GM18508 (cell line): Measurements from ENCODE around the gene FZD8.

Experiments used
- ATAC-seq: cut with Tn5 transposase; IDR thresholded peaks from one replicate; pipeline ENCODE4 v1.9.1; 2021; ENCODE audit warnings: moderate number of reproducible peaks; ENCODE audit not compliant: insufficient read depth, unreplicated experiment

FZD8 gene

DNA sequence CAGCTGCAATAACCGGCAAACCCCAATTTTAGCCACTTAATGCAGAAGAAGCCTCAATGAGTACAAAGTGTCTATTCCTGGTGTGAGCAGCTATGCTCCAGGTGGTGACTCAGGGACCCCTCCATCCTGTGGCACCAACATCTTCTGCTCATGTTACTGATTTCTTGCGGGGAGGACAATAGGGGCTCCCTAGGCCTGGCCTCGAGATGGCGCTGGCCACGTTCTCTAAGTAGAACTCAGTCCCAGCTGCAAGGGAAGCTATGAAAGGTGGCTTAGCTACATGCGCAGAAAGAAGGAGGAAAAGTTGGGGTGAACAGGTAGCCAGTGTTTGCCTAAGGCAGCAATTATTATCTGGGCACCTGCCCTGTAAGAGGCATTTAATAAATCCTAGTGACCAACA, 30.3 kb downstream of the FZD8 start:
- no peak for ATAC-seq

DNA sequence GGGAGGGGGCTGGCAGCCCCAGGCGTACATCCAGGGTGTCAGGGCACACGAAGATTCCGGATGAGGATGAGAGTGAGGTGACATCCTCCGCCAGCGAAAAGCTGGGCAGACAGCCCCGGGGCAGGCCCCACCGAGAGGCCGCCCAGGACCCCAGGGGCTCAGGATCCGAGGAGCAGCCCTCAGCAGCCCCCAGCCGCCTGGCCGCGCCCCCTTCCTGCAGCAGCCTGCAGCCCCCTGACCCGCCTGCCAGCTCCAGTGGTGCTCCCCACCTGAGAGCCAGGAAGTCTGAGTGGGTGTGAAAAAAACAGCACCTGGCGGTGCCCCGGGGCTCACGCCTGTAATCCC, 33.8 kb downstream of the FZD8 start:
- ATAC-seq = no peak

DNA sequence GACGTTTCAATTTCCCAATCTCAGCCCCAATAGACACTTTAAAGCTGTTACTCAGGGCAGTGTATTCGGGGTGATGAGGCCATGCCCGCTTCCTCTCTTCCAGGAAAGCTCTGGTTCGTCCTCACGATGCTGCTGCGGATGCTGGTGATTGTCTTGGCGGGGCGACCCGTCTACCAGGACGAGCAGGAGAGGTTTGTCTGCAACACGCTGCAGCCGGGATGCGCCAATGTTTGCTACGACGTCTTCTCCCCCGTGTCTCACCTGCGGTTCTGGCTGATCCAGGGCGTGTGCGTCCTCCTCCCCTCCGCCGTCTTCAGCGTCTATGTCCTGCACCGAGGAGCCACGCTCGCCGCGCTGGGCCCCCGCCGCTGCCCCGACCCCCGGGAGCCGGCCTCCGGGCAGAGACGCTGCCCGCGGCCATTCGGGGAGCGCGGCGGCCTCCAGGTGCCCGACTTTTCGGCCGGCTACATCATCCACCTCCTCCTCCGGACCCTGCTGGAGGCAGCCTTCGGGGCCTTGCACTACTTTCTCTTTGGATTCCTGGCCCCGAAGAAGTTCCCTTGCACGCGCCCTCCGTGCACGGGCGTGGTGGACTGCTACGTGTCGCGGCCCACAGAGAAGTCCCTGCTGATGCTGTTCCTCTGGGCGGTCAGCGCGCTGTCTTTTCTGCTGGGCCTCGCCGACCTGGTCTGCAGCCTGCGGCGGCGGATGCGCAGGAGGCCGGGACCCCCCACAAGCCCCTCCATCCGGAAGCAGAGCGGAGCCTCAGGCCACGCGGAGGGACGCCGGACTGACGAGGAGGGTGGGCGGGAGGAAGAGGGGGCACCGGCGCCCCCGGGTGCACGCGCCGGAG, 34.4 kb downstream of the FZD8 start:
- ATAC-seq = no peak

DNA sequence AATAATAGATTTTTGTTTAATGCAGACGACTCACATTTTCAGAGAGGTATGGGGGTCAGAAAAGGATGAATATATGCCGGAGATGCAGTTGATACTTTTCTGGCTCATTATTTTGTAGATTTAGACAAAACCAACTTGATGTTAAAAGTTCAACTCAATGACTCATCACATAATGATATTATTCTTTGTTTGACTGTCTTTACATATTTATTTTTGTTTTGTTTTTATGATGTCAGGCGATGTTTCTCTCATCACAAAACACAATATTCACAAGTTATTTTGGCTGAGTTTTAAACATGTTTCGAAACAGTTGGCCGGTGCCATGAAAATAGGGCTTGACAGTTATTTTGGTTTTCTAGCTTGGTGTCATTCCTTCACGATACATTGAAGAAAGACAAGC, 35.7 kb downstream of the FZD8 start:
- ATAC-seq = no peak

DNA sequence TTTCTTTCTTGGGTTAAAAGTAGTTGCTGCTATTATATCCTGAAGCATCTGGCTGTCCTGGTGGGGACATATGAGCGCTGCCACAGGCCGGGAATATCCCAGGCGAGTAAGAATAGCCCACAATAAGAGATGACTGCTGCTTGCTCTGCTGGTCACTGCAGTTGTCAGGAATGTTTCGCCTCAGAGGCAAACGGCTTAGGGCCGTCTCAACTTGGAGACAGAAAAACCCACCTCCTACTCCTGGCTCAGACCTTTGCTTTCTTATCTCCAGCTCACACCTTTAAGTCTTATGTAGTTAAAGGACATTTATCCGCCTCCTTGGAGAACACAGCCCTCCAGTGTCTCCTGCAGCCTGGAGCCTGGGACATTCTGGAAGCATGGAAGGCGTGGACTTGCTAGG, 36.9 kb downstream of the FZD8 start, which contains the start of gene GJD4:
TSS of gene GJD4 (plus strand) at position 151 of the 400 bp plus-strand sequence. CDS start at position 378, 227 bp downstream.
- ATAC-seq = no peak

DNA sequence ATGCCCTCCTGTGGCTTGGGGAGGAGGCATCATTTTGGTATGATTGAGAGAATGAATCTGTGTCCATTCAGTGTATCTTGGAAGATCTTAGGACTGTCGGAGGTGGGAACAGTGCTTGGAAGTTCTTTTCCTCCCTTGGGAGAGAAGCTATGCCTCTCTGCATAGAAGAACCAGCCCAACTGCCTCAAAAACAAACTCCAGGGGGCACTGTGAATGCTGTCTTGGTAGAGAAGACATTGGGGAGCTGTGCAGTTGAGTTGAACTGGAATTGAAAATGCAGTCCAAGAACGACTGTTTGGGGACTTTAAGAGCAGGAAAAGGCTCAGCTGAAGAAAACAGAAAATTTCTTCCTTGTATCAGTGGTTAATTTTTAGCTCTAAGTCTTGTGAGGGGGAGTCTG, 41.9 kb downstream of the FZD8 start:
- no peak for ATAC-seq

DNA sequence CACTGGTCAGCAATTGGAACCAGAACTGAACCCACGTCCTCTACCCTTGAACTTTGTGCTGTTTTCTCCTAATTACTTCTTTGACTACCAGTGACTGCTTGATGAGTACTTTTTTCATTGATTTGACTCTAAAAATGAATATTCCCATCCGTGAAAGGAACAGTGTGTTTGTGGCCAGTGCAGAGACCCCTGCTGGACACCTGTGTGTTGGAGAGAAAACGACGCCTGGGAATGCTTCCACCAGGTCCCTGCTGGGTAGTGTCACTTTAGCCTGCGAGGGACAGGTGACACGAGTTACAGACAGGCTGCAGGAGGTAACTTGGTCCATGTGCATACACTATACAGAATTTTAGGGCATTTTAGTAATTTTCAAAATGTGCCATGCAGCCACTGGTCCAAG, 43.7 kb downstream of the FZD8 start:
- ATAC-seq = no peak

DNA sequence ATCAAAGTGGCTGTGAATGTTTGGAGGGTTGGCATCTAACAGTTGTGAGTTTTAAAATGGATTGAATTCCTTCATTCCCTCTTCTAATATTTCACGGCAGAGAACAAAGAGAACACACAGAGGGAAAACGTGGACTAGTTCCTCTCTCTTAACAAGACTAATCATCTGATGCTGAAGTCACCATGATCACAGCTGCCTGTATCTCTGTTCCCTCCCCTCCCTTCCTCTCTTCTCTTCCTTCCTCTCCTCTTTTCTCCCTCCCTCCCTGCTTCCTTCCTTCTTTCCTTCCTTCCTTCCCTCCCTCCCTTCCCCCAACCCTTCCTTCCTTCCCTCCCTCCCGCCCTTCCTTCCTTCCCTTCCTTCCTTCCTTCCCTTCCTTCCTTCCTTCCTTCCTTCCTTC, 47.0 kb downstream of the FZD8 start:
- no peak for ATAC-seq

DNA sequence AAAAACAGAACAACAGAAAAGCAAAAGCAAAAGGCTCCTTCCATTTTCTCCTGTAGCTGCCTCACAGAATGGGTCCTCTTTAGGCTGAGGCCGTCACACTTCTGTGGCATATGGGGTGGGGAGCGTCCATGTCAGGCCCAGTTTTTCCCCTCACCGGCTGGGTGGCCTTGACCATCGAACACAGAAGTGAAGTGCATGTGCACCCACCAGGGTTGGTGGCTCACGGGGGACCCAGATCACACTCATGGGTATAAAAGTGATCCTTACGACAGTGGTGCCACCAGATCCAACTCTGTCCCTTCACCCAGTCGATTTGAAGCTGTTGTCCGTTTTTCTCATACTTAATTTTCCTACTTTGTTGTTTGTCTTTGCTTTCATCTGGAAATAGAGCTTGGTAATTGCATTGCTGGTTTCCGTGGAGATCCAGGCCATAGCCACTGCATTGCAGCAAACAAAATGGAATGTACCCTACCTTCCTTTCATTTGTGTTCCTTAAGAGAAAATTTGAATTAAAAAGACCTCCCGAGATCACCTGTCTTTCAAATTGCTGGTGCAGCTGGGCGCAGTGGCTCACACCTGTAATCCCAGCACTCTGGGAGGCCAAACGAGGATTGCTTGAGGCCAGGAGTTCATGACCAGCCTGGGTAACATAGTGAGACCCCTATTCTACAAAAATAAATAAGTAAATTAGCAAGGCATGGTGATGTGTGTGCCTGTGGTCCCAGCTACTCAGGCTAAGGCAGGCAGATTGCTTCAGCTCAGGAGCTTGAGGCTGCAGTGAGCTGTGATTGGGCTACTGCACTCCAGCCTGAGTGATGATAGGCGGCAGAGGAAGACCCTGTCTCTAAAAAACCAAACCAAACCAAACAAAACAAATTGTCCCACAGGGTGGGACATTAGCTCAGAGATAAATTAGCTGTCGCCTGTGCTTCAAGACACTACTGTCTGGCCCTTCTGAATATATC, 47.7 kb downstream of the FZD8 start:
- ATAC-seq = no peak

DNA sequence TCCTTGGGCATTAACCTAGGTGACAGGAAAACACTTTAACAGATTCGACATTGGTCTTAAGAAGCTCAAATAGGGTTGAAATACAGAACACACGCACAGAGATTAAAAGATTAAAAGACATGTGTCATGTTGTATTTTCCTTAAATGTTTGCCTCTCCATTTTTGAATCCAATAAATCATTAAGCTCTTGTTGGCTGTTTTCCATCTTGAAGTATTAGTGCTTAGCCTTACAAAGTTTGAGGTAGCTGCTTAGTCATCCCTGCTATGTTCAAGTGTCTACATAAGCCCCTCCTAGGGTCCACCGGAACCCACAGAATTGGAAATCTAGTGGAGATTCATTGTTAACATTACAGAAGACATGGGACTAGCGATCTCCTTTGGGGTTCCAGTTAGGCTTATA, 49.7 kb downstream of the FZD8 start:
- ATAC-seq = no peak

DNA sequence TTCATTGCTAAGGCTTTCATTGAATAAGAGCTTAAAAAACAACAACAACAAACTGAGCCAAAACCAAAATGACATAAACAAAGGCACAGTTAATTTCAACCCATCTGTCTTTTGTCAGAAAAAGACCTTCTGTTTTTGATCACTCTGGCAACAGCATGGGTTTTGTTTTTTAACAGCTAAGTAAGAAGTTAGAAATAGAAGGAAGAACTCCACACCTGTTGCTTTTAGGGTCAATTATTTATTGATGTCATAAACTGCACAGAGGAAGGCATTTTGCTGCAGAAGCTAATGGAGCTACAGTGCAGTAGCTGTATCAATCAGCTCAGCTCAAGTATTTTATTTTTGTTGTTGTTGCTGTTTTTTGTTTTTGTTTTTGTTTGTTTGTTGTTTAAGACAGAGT, 53.3 kb downstream of the FZD8 start:
- no peak for ATAC-seq
